Posterior vena cava (tissue), 2 donors: ENCODE results near the gene MOB3C. TPM values are rescaled to one million over a fixed set of nuclear protein-coding genes. Genes with fewer than 3 reads are reported as not detected.
A peak's percentile ranks its signal among the peaks of the same experiment; 100 is the strongest.
"Not testable (repeated sequence)": the region's sequence is repeated elsewhere in the genome, so short reads cannot be mapped to it uniquely, and the experiment has no call there.

Experiments used
- DNase-seq: peaks from one replicate; pipeline ENCODE4 v3.0.0-alpha.2; 2020; ENCODE audit warnings: low spot score
- intact Hi-C, 2 donors: fragments of 100-400 bp; cut with DNase I; formaldehyde crosslinking; loops; one replicate each; pipeline versions ENCODE4 v1.14.1 to v1.14.2; 2022 to 2023
- long read RNA-seq, 2 donors: library from polyadenylated mRNA; unstranded; transcript quantifications; one replicate each; pipeline ENCODE4 v2.0.0, GENCODE V29; 2020 to 2021
- total RNA-seq, 2 donors: library from RNA; stranded (reverse); fragmentation: NEBNext Ultra II Directional; extraction: Animal tissue kit (Norgen Biotek cat#: 25700); gene quantifications; one replicate each; pipeline ENCODE4 v1.2.1, GENCODE V29; 2021
- donor health status: DM: yes; HTN: yes; CAD: no.
- donor health status: DM: yes; HTN: yes; CAD: no.

The MOB3C gene
- 10 to 100 TPM; 18.4 to 21.4 TPM for total RNA-seq
- long read RNA-seq, donor 1, transcript MOB3C-202 (4 exons, 2,822 nt): major isoform, 10 of 11 reads
- long read RNA-seq, donor 1, partial matches to known transcripts: 0 of 11 reads
- long read RNA-seq, donor 1, other reads (novel, unspliced or antisense): 1 of 11 reads
- long read RNA-seq, donor 2, transcript MOB3C-202 (4 exons, 2,822 nt): major isoform, 28 of 37 reads
- long read RNA-seq, donor 2, partial matches to known transcripts: 2 of 37 reads
- long read RNA-seq, donor 2, other reads (novel, unspliced or antisense): 7 of 37 reads

DNA sequence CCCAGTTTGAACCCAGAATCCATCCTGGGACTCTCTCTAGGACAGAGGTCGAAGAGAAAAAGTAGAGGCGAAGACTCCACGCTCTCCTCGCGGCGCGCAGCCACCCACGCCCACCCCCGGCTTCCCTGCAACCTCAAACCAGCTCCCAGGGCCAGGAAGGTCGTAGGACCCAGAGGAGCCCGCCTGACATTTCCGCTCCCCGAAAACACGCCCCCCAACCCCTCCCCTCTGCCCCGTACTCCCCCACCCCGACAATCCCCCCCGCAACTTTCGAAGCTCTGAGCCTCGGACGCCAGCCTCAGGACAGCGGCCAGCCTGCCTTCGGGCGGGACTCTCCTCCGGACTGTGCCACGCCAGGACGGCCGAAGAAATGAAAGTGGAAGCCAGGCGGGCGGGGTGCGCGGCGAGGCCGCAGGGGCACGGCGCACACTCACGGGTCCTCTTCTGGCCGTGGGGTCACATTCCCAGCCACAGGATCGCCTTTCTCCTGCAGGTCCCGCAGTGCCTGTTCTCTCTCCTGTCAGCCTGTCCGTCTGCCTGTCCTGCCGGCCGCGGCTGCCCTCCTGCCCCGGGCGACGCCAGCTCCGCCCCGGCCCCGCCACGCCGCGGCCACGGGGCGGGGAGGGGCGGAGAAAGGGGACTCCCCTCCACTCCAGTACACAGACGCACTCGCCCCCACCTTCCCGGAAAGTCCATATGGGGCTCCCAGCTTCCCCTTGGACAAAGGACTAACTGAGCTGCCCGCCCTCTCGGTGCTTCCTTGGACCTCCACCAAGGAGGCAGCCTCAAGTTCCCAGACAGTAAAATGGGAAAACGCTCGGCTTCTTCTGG lies at the start of gene MOB3C:
Gene MOB3C (minus strand): TSS at position 535 of the 831 bp plus-strand sequence. CDS start 3,490 bp downstream, outside the sequence.
- DNase-seq: peak; percentile 96
- intact Hi-C loops: loop anchor here in 1 of 2 donors (5.0 kb wide), 1 partner anchor 106 kb away; no protein-coding TSS in a partner anchor

DNA sequence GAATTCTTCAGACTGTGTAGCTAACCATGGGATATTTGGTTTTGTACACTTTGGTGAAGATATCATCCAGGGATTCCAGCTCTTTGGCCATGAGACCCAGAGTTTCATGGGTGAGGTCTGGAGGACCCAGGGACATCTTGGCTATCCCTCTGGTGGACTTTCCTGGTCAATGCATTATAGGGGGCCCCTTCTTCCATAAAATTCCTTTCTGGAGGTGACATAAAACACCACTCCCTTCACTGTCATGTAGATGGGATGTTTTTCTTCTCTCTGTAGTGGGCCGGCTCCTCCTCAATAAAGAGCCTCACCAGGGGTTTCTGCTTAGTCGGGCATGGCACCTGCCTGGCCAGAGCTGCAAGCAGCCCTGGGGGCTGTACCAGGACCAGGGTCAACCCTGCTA lies 49.4 kb upstream of the MOB3C start:
- intact Hi-C loops: no loop called here
- DNase-seq: no peak

DNA sequence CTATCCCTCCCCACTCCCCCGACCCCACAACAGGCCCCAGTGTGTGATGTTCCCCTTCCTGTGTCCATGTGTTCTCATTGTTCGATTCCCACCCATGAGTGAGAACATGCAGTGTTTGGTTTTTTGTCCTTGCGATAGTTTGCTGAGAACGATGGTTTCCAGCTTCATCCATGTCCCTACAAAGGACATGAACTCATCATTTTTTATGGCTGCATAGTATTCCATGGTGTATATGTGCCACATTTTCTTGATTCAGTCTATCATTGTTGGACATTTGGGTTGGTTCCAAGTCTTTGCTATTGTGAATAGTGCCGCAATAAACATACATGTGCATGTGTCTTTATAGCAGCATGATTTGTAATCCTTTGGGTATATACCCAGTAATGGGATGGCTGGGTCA lies 46.3 kb upstream of the MOB3C start:
- intact Hi-C loops, DNase-seq: not testable (repeated sequence)

DNA sequence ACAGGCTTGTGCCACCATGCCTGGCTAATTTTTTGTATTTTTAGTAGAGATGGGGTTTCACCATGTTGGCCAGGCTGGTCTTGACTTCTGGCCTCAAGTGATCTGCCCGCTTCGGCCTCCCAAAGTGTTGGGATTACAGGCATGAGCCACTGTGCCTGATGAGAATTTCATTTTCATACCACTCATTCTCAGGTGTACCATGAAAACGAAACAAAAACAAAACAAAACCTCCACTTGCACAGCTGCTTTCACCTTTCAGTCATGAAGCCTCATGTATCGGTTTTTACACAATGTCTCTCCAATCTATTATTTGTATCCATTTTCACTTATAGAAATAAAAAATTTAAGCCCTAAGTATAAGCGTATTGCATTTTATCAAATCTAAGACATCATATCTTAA lies 43.5 kb upstream of the MOB3C start:
- intact Hi-C loops, DNase-seq: not testable (repeated sequence)

DNA sequence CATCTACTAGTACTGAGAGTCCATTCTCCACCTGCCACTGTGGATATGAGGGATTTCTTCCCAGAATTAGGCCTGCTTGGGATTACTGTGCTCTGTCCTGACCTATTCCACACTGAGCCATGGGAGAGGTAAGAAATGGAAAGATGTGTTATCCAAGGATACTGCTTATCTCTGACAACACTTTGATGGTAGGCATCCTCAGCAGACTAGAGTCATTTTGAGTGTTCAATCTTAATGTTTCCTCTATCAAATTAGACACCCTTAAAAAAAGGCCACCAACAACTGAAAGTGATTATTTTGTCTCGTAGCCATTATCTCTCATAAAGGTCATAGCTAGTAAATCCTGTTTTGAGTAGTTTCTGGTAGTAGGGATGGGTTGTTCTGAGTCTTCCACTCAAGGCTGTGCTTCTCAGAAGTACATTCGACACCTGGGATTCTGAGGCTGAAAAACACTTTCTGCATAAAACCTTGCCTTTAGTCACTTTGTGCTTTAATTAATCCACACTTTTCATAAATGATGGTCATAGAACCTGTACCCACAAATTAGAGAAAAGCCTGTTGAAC lies 42.8 kb upstream of the MOB3C start:
- intact Hi-C loops: no loop called here
- no peak for DNase-seq

- intact Hi-C loops: no loop called here
- no peak for DNase-seq
Observed at GRCh38 chr1:46657775-46658174, 41.2 kb upstream of the MOB3C start.

- intact Hi-C loops: no loop called here
- DNase-seq: no peak
Observed at GRCh38 chr1:46656643-46657042, 40.0 kb upstream of the MOB3C start.

DNA sequence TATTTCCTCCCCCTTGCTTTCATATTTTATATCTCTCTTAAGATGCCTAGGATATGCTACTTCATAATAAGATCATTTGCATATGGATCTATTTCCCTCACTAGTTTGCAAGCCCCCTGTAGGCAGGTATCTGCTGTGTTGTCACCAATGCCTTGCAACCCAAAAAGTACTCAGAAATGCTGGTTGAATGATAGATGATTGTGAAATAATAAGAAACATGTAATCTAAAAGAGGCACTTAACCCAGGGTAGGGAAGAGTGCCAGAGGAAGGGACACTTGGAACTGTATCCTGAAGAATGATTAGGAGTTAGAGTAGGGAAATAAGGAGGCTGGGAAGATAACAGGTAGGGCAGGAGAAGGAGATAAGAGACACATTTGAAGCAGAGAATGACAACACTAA lies 39.2 kb upstream of the MOB3C start:
- DNase-seq: no peak
- intact Hi-C loops: no loop called here

DNA sequence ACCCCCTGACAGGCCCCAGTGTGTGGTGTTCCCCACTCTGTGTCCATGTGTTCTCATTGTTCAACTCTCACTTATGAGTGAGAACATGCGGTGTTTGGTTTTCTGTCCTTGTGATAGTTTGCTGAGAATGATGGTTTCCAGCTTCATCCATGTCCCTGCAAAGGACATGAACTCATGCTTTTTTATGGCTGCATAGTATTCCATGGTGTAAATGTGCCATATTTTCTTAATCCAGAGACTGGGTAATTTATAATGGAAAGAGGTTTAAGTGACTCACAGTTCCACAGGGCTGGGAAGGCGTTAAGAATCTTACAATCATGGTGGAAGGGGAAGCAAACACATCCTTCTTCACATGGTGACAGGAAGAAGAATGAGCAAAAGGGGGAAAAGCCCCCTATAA lies 38.1 kb upstream of the MOB3C start:
- intact Hi-C loops, DNase-seq: not testable (repeated sequence)

- intact Hi-C loops: no loop called here
Observed at GRCh38 chr1:46654012-46654411, 37.4 kb upstream of the MOB3C start.

DNA sequence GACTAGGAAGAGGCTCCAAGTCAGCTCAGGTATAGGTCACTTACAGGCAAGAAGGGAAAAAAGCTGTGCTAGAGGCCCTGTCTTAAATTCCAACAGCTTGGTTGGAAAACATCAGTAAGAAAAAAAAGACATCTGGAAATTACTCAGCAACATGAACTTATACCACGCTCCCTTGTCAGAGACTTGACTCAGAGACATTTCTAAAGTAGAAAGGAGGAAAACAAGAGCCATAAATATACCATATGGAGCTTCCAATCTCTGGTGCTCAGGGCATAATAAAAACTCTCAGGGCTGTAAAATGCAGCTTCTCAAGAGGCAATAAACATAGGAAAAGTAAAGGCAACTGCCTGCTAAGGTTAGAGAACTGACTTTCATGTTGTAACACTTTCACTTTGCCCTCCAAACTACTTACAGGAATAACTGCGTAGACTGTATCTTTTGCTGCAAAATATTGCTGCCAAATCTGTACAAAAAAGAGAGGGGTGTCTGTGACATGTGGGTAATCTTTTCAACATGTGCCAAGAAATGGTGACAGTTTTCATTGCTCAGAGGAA lies 36.9 kb upstream of the MOB3C start:
- intact Hi-C loops: no loop called here
- no peak for DNase-seq

More at GRCh38 chr1:46654012-46654411, 37.4 kb upstream of the MOB3C start:
- no peak for DNase-seq

DNA sequence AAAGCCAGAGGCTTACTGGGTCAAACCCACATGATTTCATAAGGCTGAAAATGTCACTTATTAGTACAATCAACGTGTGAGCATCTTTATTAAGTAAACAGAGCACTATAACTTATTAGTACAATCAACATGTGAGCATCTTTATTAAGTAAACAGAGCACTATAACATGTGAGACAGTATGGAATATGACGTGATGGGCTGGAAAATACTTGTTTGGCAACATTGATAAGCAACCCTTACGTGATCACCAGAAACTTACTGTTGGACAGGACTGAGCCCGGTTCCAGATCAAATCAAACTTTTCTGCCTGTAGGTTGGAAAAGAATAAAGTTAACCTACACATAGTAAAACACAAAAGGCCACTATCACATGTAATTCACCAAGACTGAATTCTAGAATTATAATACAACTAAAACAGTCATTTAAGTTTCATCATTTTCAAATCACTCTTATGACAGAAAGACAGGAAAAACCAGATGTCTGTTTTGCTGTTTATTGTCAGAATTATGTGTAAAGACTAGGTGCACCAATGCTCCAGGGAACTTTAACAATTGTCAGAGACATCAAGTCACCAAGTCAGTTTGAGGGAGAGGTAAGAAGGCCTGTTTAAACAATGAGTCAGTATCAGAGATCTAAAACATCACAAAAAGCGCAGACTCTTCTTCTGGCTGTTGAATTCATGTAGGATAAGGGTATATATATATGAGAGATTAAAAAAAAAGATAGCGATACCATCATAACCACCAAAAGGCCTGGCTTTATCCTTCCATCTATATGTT lies 35.9 kb upstream of the MOB3C start:
- DNase-seq: no peak
- intact Hi-C loops: no loop called here

DNA sequence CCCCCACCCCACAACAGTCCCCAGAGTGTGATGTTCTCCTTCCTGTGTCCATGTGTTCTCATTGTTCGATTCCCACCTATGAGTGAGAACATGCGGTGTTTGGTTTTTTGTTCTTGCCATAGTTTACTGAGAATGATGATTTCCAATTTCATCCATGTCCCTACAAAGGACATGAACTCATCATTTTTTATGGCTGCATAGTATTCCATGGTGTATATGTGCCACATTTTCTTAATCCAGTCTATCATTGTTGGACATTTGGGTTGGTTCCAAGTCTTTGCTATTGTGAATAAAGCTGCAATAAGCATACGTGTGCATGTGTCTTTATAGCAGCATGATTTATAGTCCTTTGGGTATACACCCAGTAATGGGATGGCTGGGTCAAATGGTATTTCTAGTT lies 34.5 kb upstream of the MOB3C start:
- intact Hi-C loops, DNase-seq: not testable (repeated sequence)

DNA sequence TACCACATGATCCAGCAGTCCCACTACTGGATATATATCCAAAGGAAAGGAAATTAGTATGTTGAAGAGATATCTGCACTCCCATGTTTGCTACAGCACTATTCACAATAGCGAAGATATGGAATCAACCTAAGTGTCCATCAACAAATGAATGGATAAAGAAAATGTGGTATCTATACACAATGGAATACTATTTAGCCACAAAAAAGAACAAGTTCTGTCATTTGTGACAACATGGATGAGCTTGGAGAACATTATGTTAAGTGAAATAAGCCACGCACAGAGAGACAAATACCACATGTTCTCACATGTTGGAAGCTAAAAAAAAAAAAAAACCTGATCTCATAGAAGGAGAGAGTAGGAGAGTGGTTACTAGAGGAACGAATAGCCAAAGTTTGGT lies 33.9 kb upstream of the MOB3C start:
- no peak for DNase-seq
- intact Hi-C loops: no loop called here

DNA sequence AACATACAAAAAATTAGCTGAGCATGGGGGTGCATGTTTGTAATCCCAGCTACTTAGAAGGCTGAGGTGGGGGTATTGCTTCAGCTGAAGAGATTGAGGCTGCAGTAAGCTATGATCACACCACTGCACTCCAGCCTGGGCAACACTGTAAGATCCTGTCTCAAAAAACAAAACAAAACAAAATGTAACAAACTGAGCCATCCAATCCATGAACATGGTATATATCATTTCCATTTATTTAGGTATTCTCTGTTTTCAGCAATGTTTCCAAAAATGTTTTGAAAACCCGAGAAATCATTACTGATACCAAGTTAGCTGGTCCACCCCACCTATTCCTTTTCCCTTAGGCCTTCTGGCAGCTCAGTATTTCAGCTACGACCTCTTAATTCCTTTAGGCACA lies 33.2 kb upstream of the MOB3C start:
- no peak for DNase-seq
- intact Hi-C loops: no loop called here

DNA sequence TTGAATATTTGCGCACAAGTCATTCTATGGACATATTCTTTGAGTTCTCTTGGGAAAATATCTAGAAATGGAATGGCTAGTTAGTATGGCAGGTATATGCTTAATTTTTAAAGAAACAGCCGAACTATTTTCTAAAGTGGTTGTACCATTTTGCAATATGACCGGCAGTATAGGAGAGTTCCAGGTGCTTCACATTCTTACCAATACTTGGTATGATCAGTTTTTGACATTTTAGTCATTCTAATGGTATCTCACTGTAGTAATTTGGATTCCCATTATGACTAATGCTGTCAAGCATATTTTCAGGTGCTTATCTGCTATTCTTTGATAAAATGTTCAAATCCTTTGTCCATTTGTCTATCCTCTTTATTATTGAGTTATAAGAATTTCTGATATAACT lies 31.0 kb upstream of the MOB3C start:
- intact Hi-C loops: no loop called here
- no peak for DNase-seq

GRCh38 chr1:46646844-46647243 lies 30.2 kb upstream of the MOB3C start:
- intact Hi-C loops: no loop called here
- no peak for DNase-seq

- no peak for DNase-seq
- intact Hi-C loops: no loop called here
Observed at GRCh38 chr1:46646331-46646730, 29.7 kb upstream of the MOB3C start.

DNA sequence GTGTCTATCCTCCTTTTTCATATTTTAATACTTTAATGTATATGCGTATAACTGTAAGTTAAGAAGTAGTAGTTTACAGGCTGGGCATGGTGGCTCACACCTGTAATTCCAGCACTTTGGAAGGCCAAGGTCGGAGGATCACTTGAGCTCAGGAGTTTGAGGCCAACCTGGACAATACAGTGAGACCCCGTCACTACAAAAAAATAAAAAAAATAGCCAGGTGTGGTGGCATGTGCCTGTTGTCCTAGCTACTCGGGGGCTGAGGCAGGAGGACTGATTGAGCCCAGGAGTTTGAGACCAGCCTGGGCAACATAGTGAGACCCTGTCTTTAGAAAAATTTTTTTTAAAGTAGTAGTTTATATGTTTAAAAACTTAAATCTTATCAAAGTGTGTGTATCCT lies 29.2 kb upstream of the MOB3C start:
- intact Hi-C loops: no loop called here
- DNase-seq: no peak
